ENCODE measurements around the gene UBE2G1. TPM values are rescaled to one million over a fixed set of nuclear protein-coding genes. Genes with fewer than 3 reads are reported as not detected.
A peak's percentile ranks its signal among the peaks of the same experiment; 100 is the strongest.
"Not testable (repeated sequence)": the region's sequence is repeated elsewhere in the genome, so short reads cannot be mapped to it uniquely, and the experiment has no call there.

The UBE2G1 gene
- polyA plus RNA-seq, 1 donor, result 45.7 TPM

DNA sequence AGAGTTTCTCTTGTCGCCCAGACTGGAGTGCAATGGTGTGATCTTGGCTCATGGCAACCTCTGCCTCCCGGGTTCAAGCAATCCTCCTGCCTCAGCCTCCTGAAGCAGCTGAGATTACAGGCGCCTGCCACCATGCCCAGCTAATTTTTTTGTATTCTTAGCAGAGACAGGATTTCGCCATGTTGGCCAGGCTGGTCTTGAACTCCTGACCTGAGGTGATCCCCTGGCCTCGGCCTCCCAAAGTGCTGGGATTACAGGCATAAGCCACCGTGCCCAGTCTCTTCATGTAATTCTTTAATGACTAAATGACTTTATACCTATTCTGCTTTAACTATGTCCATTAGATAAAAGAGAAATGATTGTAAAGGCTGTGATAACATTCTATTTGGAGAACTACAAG, 111.2 kb downstream of the UBE2G1 start:
- H3K27ac ChIP-seq (ENCODE audit: low read length); H3K4me3 ChIP-seq (ENCODE audit: low read length); H3K27me3 ChIP-seq (ENCODE audit: control insufficient read depth, insufficient read depth, low read length); H3K4me1 ChIP-seq (ENCODE audit: control insufficient read depth, insufficient read depth, low read length); DNase-seq; H3K9me3 ChIP-seq (ENCODE audit: control insufficient read depth, low read depth, low read length); H3K36me3 ChIP-seq (ENCODE audit: control insufficient read depth, insufficient read depth, low read length): not testable (repeated sequence)
- WGBS (ENCODE audit: insufficient coverage, low lambda C conversion rate), result 83% methylated on average over 1 of the region's 6 CpGs

- no peak overlapping the region for H3K4me3 ChIP-seq (ENCODE audit: low read length)
- H3K27me3 ChIP-seq (ENCODE audit: control insufficient read depth, insufficient read depth, low read length), result no peaks in the 10 kb centered on the region
- H3K9me3 ChIP-seq (ENCODE audit: control insufficient read depth, low read depth, low read length), result no peaks in the 10 kb centered on the region
- DNase-seq, result no peak
- 80% methylated on average over 1 of the region's 2 CpGs for WGBS (ENCODE audit: insufficient coverage, low lambda C conversion rate)
- H3K36me3 ChIP-seq (ENCODE audit: control insufficient read depth, insufficient read depth, low read length), result no peaks in the 10 kb centered on the region
- peaks cover 27% of the 10 kb centered on the region for H3K4me1 ChIP-seq (ENCODE audit: control insufficient read depth, insufficient read depth, low read length)
- H3K27ac ChIP-seq (ENCODE audit: low read length), result no peak overlapping the region
Measured at GRCh38 chr17:4250887-4251286, 115.6 kb downstream of the UBE2G1 start.

DNA sequence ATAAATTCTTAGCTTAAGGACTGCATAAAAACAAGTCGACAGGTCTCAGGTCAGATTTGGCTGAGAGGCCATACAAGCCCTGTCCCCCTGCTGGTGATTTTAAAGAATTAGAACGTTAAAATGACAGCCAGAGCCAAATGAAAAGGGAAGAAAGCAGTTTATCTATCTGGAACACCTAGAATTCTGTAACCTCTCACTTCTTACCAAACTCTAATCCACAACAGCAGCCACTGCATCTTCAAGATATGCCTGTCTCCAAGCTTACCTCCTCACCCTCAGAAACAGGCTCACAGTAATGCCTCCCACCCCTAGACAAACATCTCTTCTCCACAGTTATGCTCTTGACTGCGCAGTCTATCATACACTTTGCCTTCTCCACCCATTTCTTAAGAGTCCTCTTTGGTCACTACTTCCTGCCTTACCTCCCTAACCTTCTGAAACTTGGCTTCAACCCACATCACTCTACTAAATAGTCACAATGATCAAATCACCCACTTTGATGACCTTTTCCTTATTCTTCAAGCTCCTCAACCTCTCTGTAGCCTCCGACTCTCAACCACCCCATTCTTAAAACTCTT, 116.9 kb downstream of the UBE2G1 start:
- Histone ChIP-seq H3K4me3 (ENCODE audit: low read length) (no peak overlapping the region), H3K27me3 (ENCODE audit: control insufficient read depth, insufficient read depth, low read length) (no peaks in the 10 kb centered on the region), H3K27ac (ENCODE audit: low read length) (no peak overlapping the region), H3K9me3 (ENCODE audit: control insufficient read depth, low read depth, low read length) (no peaks in the 10 kb centered on the region), H3K4me1 (ENCODE audit: control insufficient read depth, insufficient read depth, low read length) (peaks cover 29% of the 10 kb centered on the region), H3K36me3 (ENCODE audit: control insufficient read depth, insufficient read depth, low read length) (no peaks in the 10 kb centered on the region)
- no peak for DNase-seq
- 100% methylated on average over 1 of the region's 4 CpGs for WGBS (ENCODE audit: insufficient coverage, low lambda C conversion rate)

DNA sequence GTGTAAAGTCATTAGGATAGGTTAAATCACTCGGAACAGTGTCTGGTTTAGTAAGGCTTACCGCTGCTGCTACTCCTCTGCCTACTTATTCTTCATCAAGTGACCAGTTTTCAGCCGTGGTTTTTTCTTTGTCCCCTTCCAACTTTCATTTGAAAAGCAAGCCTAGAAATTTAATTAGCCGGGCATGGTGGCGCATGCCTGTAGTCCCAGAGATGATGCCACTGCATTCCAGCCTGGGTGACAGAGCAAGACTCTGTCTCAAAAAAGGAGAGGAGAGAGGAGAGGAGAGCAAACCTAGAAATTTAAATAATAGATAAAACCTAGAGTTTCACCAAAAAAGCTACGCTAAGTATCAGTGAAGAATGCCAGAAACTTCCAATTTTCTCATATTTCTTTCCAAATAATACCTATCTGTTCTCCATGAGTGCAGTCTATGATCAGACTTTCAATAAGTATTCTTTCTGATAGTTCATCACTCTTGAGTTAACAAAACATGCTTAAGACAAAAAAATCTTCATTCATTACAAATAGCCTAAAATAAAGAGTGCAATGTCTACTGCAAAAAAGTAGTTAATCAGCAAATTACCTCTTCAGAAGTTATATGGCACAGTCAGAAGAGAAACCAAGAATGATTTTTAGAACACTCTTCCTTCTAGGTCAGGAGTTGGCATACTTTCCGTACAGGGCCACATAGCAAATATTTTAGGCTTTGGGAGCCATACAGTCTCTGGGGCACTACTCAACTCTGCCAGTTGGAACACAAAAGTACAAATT, 117.8 kb downstream of the UBE2G1 start:
- Histone ChIP-seq H3K36me3 (ENCODE audit: control insufficient read depth, insufficient read depth, low read length) (no peaks in the 10 kb centered on the region), H3K27me3 (ENCODE audit: control insufficient read depth, insufficient read depth, low read length) (no peaks in the 10 kb centered on the region), H3K27ac (ENCODE audit: low read length) (peak overlapping the region; percentile 92), H3K4me3 (ENCODE audit: low read length) (no peak overlapping the region), H3K4me1 (ENCODE audit: control insufficient read depth, insufficient read depth, low read length) (peaks cover 29% of the 10 kb centered on the region), H3K9me3 (ENCODE audit: control insufficient read depth, low read depth, low read length) (no peaks in the 10 kb centered on the region)
- no peak for DNase-seq
- WGBS (ENCODE audit: insufficient coverage, low lambda C conversion rate), result 95% methylated on average over 4 of the region's 7 CpGs

GRCh38 chr17:4247971-4248388, 118.5 kb downstream of the UBE2G1 start:
- Histone ChIP-seq H3K27me3 (ENCODE audit: control insufficient read depth, insufficient read depth, low read length) (no peaks in the 10 kb centered on the region), H3K9me3 (ENCODE audit: control insufficient read depth, low read depth, low read length) (no peaks in the 10 kb centered on the region), H3K36me3 (ENCODE audit: control insufficient read depth, insufficient read depth, low read length) (no peaks in the 10 kb centered on the region), H3K4me1 (ENCODE audit: control insufficient read depth, insufficient read depth, low read length) (peaks cover 32% of the 10 kb centered on the region), H3K27ac (ENCODE audit: low read length) (peak overlapping the region; percentile 92), H3K4me3 (ENCODE audit: low read length) (no peak overlapping the region)
- no CpG with 5 or more reads among the region's 11 CpGs for whole genome bisulfite sequencing (ENCODE audit: insufficient coverage, low lambda C conversion rate)
- peak; percentile 86 to 91 for DNase-seq

- no CpG with 5 or more reads among the region's 5 CpGs for WGBS (ENCODE audit: insufficient coverage, low lambda C conversion rate)
- no peak for DNase-seq
- no peaks in the 10 kb centered on the region for H3K27me3 ChIP-seq (ENCODE audit: control insufficient read depth, insufficient read depth, low read length)
- peak overlapping the region; percentile 92 for H3K27ac ChIP-seq (ENCODE audit: low read length)
- H3K9me3 ChIP-seq (ENCODE audit: control insufficient read depth, low read depth, low read length), result no peaks in the 10 kb centered on the region
- peaks cover 32% of the 10 kb centered on the region for H3K4me1 ChIP-seq (ENCODE audit: control insufficient read depth, insufficient read depth, low read length)
- peaks cover under 1% of the 10 kb centered on the region for H3K36me3 ChIP-seq (ENCODE audit: control insufficient read depth, insufficient read depth, low read length)
- no peak overlapping the region for H3K4me3 ChIP-seq (ENCODE audit: low read length)
Measured at GRCh38 chr17:4247361-4247970, 119.0 kb downstream of the UBE2G1 start.

DNA sequence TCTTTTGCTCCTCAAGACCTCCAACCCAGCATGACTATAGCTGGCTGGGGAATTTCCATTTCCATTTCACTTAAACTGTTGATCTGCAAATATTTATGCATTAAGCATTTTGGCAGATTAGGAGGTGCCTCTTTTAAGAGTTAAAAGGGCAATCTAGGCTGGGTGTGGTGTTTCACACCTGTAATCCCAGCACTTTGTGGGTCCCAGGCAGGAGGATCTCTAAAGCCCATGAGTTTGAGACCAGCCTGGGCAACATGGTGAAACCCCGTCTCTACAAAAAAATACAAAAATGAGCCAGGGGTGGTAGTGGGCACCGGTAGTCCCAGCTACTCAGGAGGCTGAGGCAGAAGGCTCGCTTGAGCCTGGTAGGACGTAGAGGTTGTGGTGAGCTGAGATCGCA, 119.8 kb downstream of the UBE2G1 start:
- peaks cover 6% of the 10 kb centered on the region for H3K36me3 ChIP-seq (ENCODE audit: control insufficient read depth, insufficient read depth, low read length)
- no CpG with 5 or more reads among the region's 5 CpGs for WGBS (ENCODE audit: insufficient coverage, low lambda C conversion rate)
- DNase-seq, result no peak
- H3K27ac ChIP-seq (ENCODE audit: low read length), result peak overlapping the region; percentile 92
- H3K4me1 ChIP-seq (ENCODE audit: control insufficient read depth, insufficient read depth, low read length), result peaks cover 35% of the 10 kb centered on the region
- no peaks in the 10 kb centered on the region for H3K9me3 ChIP-seq (ENCODE audit: control insufficient read depth, low read depth, low read length)
- no peaks in the 10 kb centered on the region for H3K27me3 ChIP-seq (ENCODE audit: control insufficient read depth, insufficient read depth, low read length)
- H3K4me3 ChIP-seq (ENCODE audit: low read length), result no peak overlapping the region

DNA sequence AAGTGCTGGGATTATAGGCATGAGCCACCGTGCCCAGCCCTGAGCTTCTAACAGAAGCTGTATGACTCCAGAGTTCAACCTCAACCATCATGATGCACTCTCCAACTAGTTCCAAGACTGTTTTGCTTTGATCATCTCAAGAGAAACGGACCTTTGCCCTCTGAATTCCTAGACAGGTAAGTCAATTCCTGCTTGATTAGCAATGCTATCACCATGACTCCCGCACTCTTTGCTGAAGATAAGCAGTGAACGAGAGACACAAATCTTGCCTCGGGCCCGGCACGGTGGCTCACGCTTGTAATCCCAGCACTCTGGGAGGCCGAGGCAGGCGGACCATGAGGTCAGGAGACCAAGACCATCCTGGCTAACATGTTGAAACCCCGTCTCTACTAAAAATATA, 124.9 kb downstream of the UBE2G1 start:
- Histone ChIP-seq H3K4me1 (ENCODE audit: control insufficient read depth, insufficient read depth, low read length) (peaks cover 21% of the 10 kb centered on the region), H3K36me3 (ENCODE audit: control insufficient read depth, insufficient read depth, low read length) (peaks cover 24% of the 10 kb centered on the region), H3K4me3 (ENCODE audit: low read length) (no peak overlapping the region), H3K27ac (ENCODE audit: low read length) (peak overlapping the region; percentile 65), H3K27me3 (ENCODE audit: control insufficient read depth, insufficient read depth, low read length) (no peaks in the 10 kb centered on the region), H3K9me3 (ENCODE audit: control insufficient read depth, low read depth, low read length) (no peaks in the 10 kb centered on the region)
- peak; percentile 86 to 92 for DNase-seq
- no CpG with 5 or more reads among the region's 11 CpGs for WGBS (ENCODE audit: insufficient coverage, low lambda C conversion rate)

DNA sequence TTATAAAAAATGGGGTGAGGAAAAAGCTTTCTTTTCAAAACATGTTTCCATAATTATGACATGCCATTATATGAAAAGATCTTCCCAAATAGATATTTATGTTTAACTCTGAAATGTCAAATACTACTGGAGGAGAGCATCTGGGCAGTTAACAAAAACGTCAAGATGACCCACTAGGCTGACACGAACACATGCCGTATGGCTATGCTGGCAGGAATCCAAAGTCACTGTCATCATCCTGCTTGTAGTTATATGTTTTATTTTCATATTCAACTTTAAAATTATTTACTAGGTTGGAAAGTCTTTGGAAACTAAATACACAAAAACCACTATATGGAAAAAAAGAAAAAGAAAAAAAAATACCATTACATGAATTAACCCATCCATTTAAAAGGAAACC, 130.0 kb downstream of the UBE2G1 start:
- Histone ChIP-seq H3K36me3 (ENCODE audit: control insufficient read depth, insufficient read depth, low read length) (peaks cover 38% of the 10 kb centered on the region), H3K4me1 (ENCODE audit: control insufficient read depth, insufficient read depth, low read length) (peaks cover 6% of the 10 kb centered on the region), H3K9me3 (ENCODE audit: control insufficient read depth, low read depth, low read length) (no peaks in the 10 kb centered on the region), H3K4me3 (ENCODE audit: low read length) (no peak overlapping the region), H3K27ac (ENCODE audit: low read length) (no peak overlapping the region), H3K27me3 (ENCODE audit: control insufficient read depth, insufficient read depth, low read length) (no peaks in the 10 kb centered on the region)
- no CpG with 5 or more reads among the region's 3 CpGs for WGBS (ENCODE audit: insufficient coverage, low lambda C conversion rate)
- no peak for DNase-seq

DNA sequence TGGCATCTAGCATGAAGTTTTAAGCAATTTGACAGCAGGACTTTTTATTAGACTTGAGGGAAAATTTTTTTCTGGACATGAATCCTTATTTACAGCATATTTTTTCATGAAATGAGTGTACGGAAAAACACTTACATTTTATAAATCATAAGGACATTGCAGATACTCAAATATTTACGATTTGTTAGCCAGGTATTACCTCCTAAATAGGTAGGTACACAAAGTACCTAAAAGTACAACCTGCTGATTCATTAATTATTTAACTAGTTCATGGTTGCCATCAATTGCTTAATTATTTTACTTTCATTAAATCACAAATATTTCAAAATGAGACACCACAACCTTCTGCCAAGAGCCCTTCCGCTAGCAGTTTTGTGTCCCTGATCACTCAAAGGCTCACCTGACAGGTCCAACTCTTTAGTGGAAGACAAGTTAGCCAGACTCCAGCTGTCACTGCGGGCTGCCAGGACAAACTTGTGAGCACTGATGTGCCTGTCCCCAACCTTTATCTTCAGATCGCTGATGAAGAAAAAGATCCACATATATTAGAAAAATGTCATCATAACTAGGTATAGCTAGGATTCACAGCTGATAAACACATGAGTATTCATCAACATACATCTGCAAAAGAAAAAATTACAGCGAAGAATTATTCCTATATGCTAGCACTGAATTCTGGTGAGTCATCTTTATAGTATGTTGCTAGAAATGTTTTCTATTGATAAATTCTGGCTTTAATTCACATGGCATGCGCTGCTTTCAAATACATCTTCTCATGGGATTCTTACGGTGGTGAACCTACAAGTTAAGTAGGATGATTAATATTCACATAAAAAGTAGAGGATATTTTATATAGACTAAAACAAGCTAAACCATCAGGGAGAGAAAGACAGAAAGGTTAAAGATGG, 130.8 kb downstream of the UBE2G1 start:
- Histone ChIP-seq H3K4me1 (ENCODE audit: control insufficient read depth, insufficient read depth, low read length) (peaks cover 2% of the 10 kb centered on the region), H3K27ac (ENCODE audit: low read length) (no peak overlapping the region), H3K4me3 (ENCODE audit: low read length) (no peak overlapping the region), H3K27me3 (ENCODE audit: control insufficient read depth, insufficient read depth, low read length) (no peaks in the 10 kb centered on the region), H3K36me3 (ENCODE audit: control insufficient read depth, insufficient read depth, low read length) (peaks cover 39% of the 10 kb centered on the region), H3K9me3 (ENCODE audit: control insufficient read depth, low read depth, low read length) (no peaks in the 10 kb centered on the region)
- 100% methylated on average over 2 of the region's 8 CpGs for WGBS (ENCODE audit: insufficient coverage, low lambda C conversion rate)
- DNase-seq, result no peak
